HepG2 (cell line): ENCODE measurements around the gene C20orf202. TPM values are rescaled to one million over a fixed set of nuclear protein-coding genes. Genes with fewer than 3 reads are reported as not detected.

Experiments used
- CAMTA2 ChIP-seq: sonication (generic); formaldehyde crosslinking; IDR thresholded peaks from 2 replicates; pipeline ENCODE4 v1.4.0; 2020; ENCODE audit warnings: mild to moderate bottlenecking, missing genetic modification reagents, borderline replicate concordance
- CBX2 ChIP-seq, 2 experiments: fragments of 200-600 bp in 1 of 2; sonication (generic); formaldehyde crosslinking in 1 of 2; IDR thresholded peaks; 2 replicates each; pipeline versions ENCODE4 v1.7.0 to v1.8.1; 2018 to 2022; ENCODE audit warnings: low read depth in 2 of 2, low read length in 1 of 2, mild to moderate bottlenecking in 1 of 2, missing genetic modification reagents in 1 of 2
- CEBPB ChIP-seq: IDR thresholded peaks from 2 replicates; pipeline ENCODE4 v1.6.1; 2011; ENCODE audit warnings: low read depth, low read length, improper control_type of control experiment, borderline replicate concordance
- ERF ChIP-seq: IDR thresholded peaks from 2 replicates; pipeline ENCODE4 v1.6.1; 2018; ENCODE audit warnings: missing biosample characterization, missing genetic modification reagents
- ETS1 ChIP-seq: sonication (generic); formaldehyde crosslinking; IDR thresholded peaks from 2 replicates; pipeline ENCODE4 v1.4.0; 2020; ENCODE audit warnings: missing genetic modification reagents
- FOSL1 ChIP-seq: sonication (generic); formaldehyde crosslinking; IDR thresholded peaks from 2 replicates; pipeline ENCODE4 v1.9.0; 2021; ENCODE audit warnings: missing genetic modification reagents, borderline replicate concordance
- FOXA3 ChIP-seq: IDR thresholded peaks from 2 replicates; pipeline ENCODE4 v1.6.1; 2016; ENCODE audit warnings: missing genetic modification reagents, missing compliant biosample characterization
- HCFC1 ChIP-seq: fragments of 150-350 bp; IDR thresholded peaks from 2 replicates; pipeline ENCODE4 v1.6.1; 2014; ENCODE audit warnings: low read depth, low read length
- ISL2 ChIP-seq: sonication (generic); formaldehyde crosslinking; IDR thresholded peaks from 2 replicates; pipeline ENCODE4 v1.5.0; 2020; ENCODE audit warnings: missing genetic modification reagents
- MTA1 ChIP-seq: sonication (generic); formaldehyde crosslinking; IDR thresholded peaks from 2 replicates; pipeline ENCODE4 v1.4.0; 2020; ENCODE audit warnings: missing genetic modification reagents, mild to moderate bottlenecking, borderline replicate concordance
- POGK ChIP-seq: sonication (generic); formaldehyde crosslinking; conservative IDR thresholded peaks from 2 replicates; pipeline ENCODE4 v1.8.0; 2022; ENCODE audit warnings: mild to moderate bottlenecking, moderate library complexity, missing genetic modification reagents
- PTBP1 ChIP-seq: fragments of 200-400 bp; formaldehyde crosslinking; IDR thresholded peaks from 2 replicates; pipeline ENCODE4 v1.6.1; 2018; ENCODE audit warnings: low read length, low read depth; ENCODE audit not compliant: poor library complexity, severe bottlenecking
- RFXANK ChIP-seq: IDR thresholded peaks from 2 replicates; pipeline ENCODE4 v1.6.1; 2016
- SMAD3 ChIP-seq: sonication (generic); formaldehyde crosslinking; IDR thresholded peaks from 2 replicates; pipeline ENCODE4 v1.4.0; 2020; ENCODE audit warnings: missing genetic modification reagents
- SP4 ChIP-seq: sonication (generic); formaldehyde crosslinking; IDR thresholded peaks from 2 replicates; pipeline ENCODE4 v1.8.1; 2023; ENCODE audit warnings: mild to moderate bottlenecking, missing genetic modification reagents
- SPEN ChIP-seq: sonication (generic); formaldehyde crosslinking; IDR thresholded peaks from 2 replicates; pipeline ENCODE4 v1.5.1; 2020; ENCODE audit warnings: low read depth, mild to moderate bottlenecking, missing genetic modification reagents
- SSRP1 ChIP-seq: IDR thresholded peaks from 2 replicates; pipeline ENCODE4 v1.6.1; 2016; ENCODE audit warnings: control low read depth
- TEAD3 ChIP-seq: optimal IDR thresholded peaks from 2 replicates; pipeline ENCODE3; 2016; ENCODE audit warnings: borderline replicate concordance
- TRIM24 ChIP-seq: sonication (generic); formaldehyde crosslinking; IDR thresholded peaks from 2 replicates; pipeline ENCODE4 v1.8.0; 2022; ENCODE audit warnings: mild to moderate bottlenecking, missing genetic modification reagents
- XRCC5 ChIP-seq: fragments of 200-400 bp; formaldehyde crosslinking; optimal IDR thresholded peaks from 2 replicates; pipeline ENCODE3; 2017; ENCODE audit warnings: mild to moderate bottlenecking, low read length
- ZBTB39 ChIP-seq: sonication (generic); formaldehyde crosslinking; IDR thresholded peaks from 2 replicates; pipeline ENCODE4 v1.5.0; 2020; ENCODE audit warnings: missing genetic modification reagents
- ZNF329 ChIP-seq: sonication (generic); formaldehyde crosslinking; IDR thresholded peaks from 2 replicates; pipeline ENCODE4 v1.9.0; 2021; ENCODE audit warnings: low read depth, mild to moderate bottlenecking, missing genetic modification reagents
- ZNF33B ChIP-seq: sonication (generic); formaldehyde crosslinking; IDR thresholded peaks from 2 replicates; pipeline ENCODE4 v1.5.1; 2020; ENCODE audit warnings: mild to moderate bottlenecking, missing genetic modification reagents
- ZNF430 ChIP-seq: sonication (generic); formaldehyde crosslinking; IDR thresholded peaks from 2 replicates; pipeline ENCODE4 v1.9.0; 2021; ENCODE audit warnings: mild to moderate bottlenecking, missing genetic modification reagents
- ZNF546 ChIP-seq: sonication (generic); formaldehyde crosslinking; conservative IDR thresholded peaks from 2 replicates; pipeline ENCODE4 v1.8.1; 2023; ENCODE audit warnings: mild to moderate bottlenecking, missing genetic modification reagents
- ZNF709 ChIP-seq: sonication (generic); formaldehyde crosslinking; IDR thresholded peaks from 2 replicates; pipeline ENCODE4 v1.5.0; 2020; ENCODE audit warnings: mild to moderate bottlenecking, missing genetic modification reagents
- ZSCAN9 ChIP-seq: IDR thresholded peaks from 2 replicates; pipeline ENCODE4 v1.6.1; 2016; ENCODE audit warnings: borderline replicate concordance
- polyA plus RNA-seq, 8 experiments: library from polyadenylated mRNA; depleted of rRNA in 3 of 8; stranded (reverse) in 7 of 8; unstranded in 1 of 8; fragments of >200 nt; fragmentation: Illumina TruSeq in 4 of 8; extraction: Trizol in 4 of 8; gene quantifications; 2 replicates each; pipeline versions ENCODE4 v1.2.1 to v1.2.3, GENCODE V29; 2011 to 2016; ENCODE audit warnings: low read depth in 4 of 8, missing spikeins in 1 of 8, mixed read lengths in 1 of 8; ENCODE audit not compliant: insufficient read depth in 1 of 8
- total RNA-seq, 5 experiments: library from RNA; depleted of rRNA; stranded (reverse); fragments of >200 nt; fragmentation: Illumina TruSeq; extraction: Trizol; gene quantifications; 2 replicates each; pipeline ENCODE4 v1.2.3, GENCODE V29; 2016; ENCODE audit warnings: low read depth in 1 of 5

C20orf202 gene
- total and polyA plus RNA-seq, 2 of the 13 experiments (the other 11 are each of a cell fraction or from before 2014, with no cell fraction given), result 0.20 to 1.2 TPM

GRCh38 chr20:1185790-1186334 is 17.4 kb upstream of the C20orf202 start (continued):
- TF ChIP-seq ERF (CRISPR knock-in tag) (no peak), FOSL1 (CRISPR knock-in tag) (no peak), ZSCAN9 (CRISPR knock-in tag) (0 out of 2 replicates have a peak, but pooled peaks have one; percentile 13), TRIM24 (no peak), ZNF546 (CRISPR knock-in tag) (0 out of 2 replicates have a peak, but pooled peaks have one; percentile 2), SSRP1 (no peak), CEBPB (no peak), ZNF33B (CRISPR knock-in tag) (no peak), ZBTB39 (CRISPR knock-in tag) (no peak), ZNF709 (CRISPR knock-in tag) (no peak), TEAD3 (CRISPR knock-in tag) (peak; percentile 32), XRCC5 (peak; percentile 87), POGK (CRISPR knock-in tag) (no peak), FOXA3 (CRISPR knock-in tag) (0 out of 2 replicates have a peak, but pooled peaks have one; percentile 11), ZNF329 (CRISPR knock-in tag) (no peak), ZNF430 (no peak), ISL2 (peak; percentile 24; the same call in 1 of the 2 replicates), RFXANK (CRISPR knock-in tag) (no peak), MTA1 (CRISPR knock-in tag) (0 out of 2 replicates have a peak, but pooled peaks have one; percentile 8), SMAD3 (no peak), PTBP1 (no peak), SP4 (no peak; the same call in 1 of the 2 replicates), SPEN (CRISPR knock-in tag) (peak; percentile 18; the same call in 1 of the 2 replicates), ETS1 (CRISPR knock-in tag) (no peak), HCFC1 (no peak), CBX2 (IDR thresholded peaks at IDR 0.05; ENCODE audit: low read depth, low read length) (no peak), CBX2 (CRISPR knock-in tag; IDR thresholded peaks at IDR 0.05; ENCODE audit: low read depth) (no peak), CAMTA2 (no peak)
